ENCODE results near the gene PI4KA. TPM values are rescaled to one million over a fixed set of nuclear protein-coding genes. Genes with fewer than 3 reads are reported as not detected.

PI4KA gene
- total and polyA plus RNA-seq, 2 experiments from 2014 or later: 83.7 to 85.2 TPM

GRCh38 chr22:20875296-20875695 lies 16.7 kb upstream of the PI4KA start:
- Histone ChIP-seq H3K27ac (peak overlapping the region; percentile 43), H3K9me3 (ENCODE audit: low read depth) (no peaks in the 10 kb centered on the region), H3K4me1 (ENCODE audit: low read depth) (no peaks in the 10 kb centered on the region), H3K36me3 (peaks cover 13% of the 10 kb centered on the region), H3K4me3 (no peak overlapping the region), H3K27me3 (no peaks in the 10 kb centered on the region)
- TF ChIP-seq CTCF (IDR thresholded peaks at IDR 0.05; ENCODE audit: low read depth, low read length): no peak
- DNase-seq (ENCODE audit: low read depth in 1 of 2, low spot score in 1 of 2): no peak

- no peaks in the 10 kb centered on the region for H3K9me3 ChIP-seq (ENCODE audit: low read depth)
- no peaks in the 10 kb centered on the region for H3K27me3 ChIP-seq
- TF ChIP-seq CTCF (IDR thresholded peaks at IDR 0.05; ENCODE audit: low read depth, low read length): no peak
- peaks cover 3% of the 10 kb centered on the region for H3K4me1 ChIP-seq (ENCODE audit: low read depth)
- H3K36me3 ChIP-seq: peaks cover 13% of the 10 kb centered on the region
- no peak overlapping the region for H3K4me3 ChIP-seq
- no peak for DNase-seq (ENCODE audit: low read depth in 1 of 2, low spot score in 1 of 2)
- H3K27ac ChIP-seq: no peak overlapping the region
These were observed 14.6 kb upstream of the PI4KA start for GRCh38 chr22:20873214-20873613.

- Histone ChIP-seq H3K4me3 (no peak overlapping the region), H3K4me1 (ENCODE audit: low read depth) (peaks cover 17% of the 10 kb centered on the region)
- TF ChIP-seq CTCF (IDR thresholded peaks at IDR 0.05; ENCODE audit: low read depth, low read length): no peak
These were observed 10.6 kb upstream of the PI4KA start for GRCh38 chr22:20869234-20869633.

GRCh38 chr22:20868025-20868962 lies 9.7 kb upstream of the PI4KA start:
- H3K4me1 ChIP-seq (ENCODE audit: low read depth): peaks cover 17% of the 10 kb centered on the region
- peak overlapping the region; percentile 89 for H3K27ac ChIP-seq
- no peak for TF ChIP-seq CTCF (IDR thresholded peaks at IDR 0.05; ENCODE audit: low read depth, low read length)
- no peak overlapping the region for H3K4me3 ChIP-seq
- peaks cover 6% of the 10 kb centered on the region for H3K36me3 ChIP-seq
- DNase-seq (ENCODE audit: low read depth in 1 of 2, low spot score in 1 of 2): no peak
- H3K9me3 ChIP-seq (ENCODE audit: low read depth): no peaks in the 10 kb centered on the region
- H3K27me3 ChIP-seq: no peaks in the 10 kb centered on the region

More at GRCh38 chr22:20869234-20869633, 10.6 kb upstream of the PI4KA start:
- H3K9me3 ChIP-seq (ENCODE audit: low read depth): no peaks in the 10 kb centered on the region
- no peak overlapping the region for H3K27ac ChIP-seq
- no peak for DNase-seq (ENCODE audit: low read depth in 1 of 2, low spot score in 1 of 2)
- peaks cover 9% of the 10 kb centered on the region for H3K36me3 ChIP-seq
- no peaks in the 10 kb centered on the region for H3K27me3 ChIP-seq

GRCh38 chr22:20867179-20868024 lies 8.8 kb upstream of the PI4KA start:
- H3K9me3 ChIP-seq (ENCODE audit: low read depth): no peaks in the 10 kb centered on the region
- H3K36me3 ChIP-seq: peaks cover 4% of the 10 kb centered on the region
- peak overlapping the region; percentile 89 for H3K27ac ChIP-seq
- no peaks in the 10 kb centered on the region for H3K27me3 ChIP-seq
- DNase-seq (ENCODE audit: low read depth in 1 of 2, low spot score in 1 of 2): peak; percentile 31 to 67
- no peak overlapping the region for H3K4me3 ChIP-seq
- no peak for TF ChIP-seq CTCF (IDR thresholded peaks at IDR 0.05; ENCODE audit: low read depth, low read length)
- peaks cover 17% of the 10 kb centered on the region for H3K4me1 ChIP-seq (ENCODE audit: low read depth)

Data from cardiac muscle cell (in vitro differentiated cells and primary cell).